Trophoblast cell (in vitro differentiated cells and primary cell): Measurements from ENCODE around the gene NPSR1.

Experiments
- DNase-seq, 2 donors: peaks; one replicate each; pipeline ENCODE4 v3.0.0-alpha.2; 2016
- H2AFZ ChIP-seq: 2 replicates; pipeline ENCODE4 v1.6.1; 2013; ENCODE audit warnings: low read length, moderate library complexity, mild to moderate bottlenecking; ENCODE audit not compliant: insufficient read depth, poor library complexity
- H2AK5ac ChIP-seq: 2 replicates; pipeline ENCODE4 v1.6.1; 2013; ENCODE audit warnings: mild to moderate bottlenecking, low read length
- H2BK120ac ChIP-seq: 2 replicates; pipeline ENCODE4 v1.6.1; 2013; ENCODE audit warnings: low read length, mild to moderate bottlenecking, moderate library complexity; ENCODE audit not compliant: insufficient read depth, poor library complexity
- H2BK12ac ChIP-seq: 2 replicates; pipeline ENCODE4 v1.6.1; 2013; ENCODE audit warnings: mild to moderate bottlenecking, low read length, moderate library complexity
- H2BK5ac ChIP-seq: 2 replicates; pipeline ENCODE4 v1.6.1; 2013; ENCODE audit warnings: low read length, low read depth, moderate library complexity, mild to moderate bottlenecking; ENCODE audit not compliant: poor library complexity
- H3K14ac ChIP-seq: 2 replicates; pipeline ENCODE4 v1.6.1; 2013; ENCODE audit warnings: mild to moderate bottlenecking, low read length
- H3K18ac ChIP-seq: 2 replicates; pipeline ENCODE4 v1.6.1; 2013; ENCODE audit warnings: mild to moderate bottlenecking, low read length
- H3K23ac ChIP-seq: 2 replicates; pipeline ENCODE4 v1.6.1; 2013; ENCODE audit warnings: low read length
- H3K27ac ChIP-seq: 2 replicates; pipeline ENCODE4 v1.5.1; 2013; ENCODE audit warnings: low read depth, mild to moderate bottlenecking, inconsistent platforms, low read length, moderate library complexity
- H3K27me3 ChIP-seq: 2 replicates; pipeline ENCODE4 v1.6.1; 2013; ENCODE audit warnings: inconsistent platforms, mild to moderate bottlenecking, low read length, moderate library complexity; ENCODE audit not compliant: insufficient read depth
- H3K36me3 ChIP-seq, 2 experiments: 1 replicate in 1 of 2; 2 replicates in 1 of 2; pipeline ENCODE4 v1.6.1; 2013; ENCODE audit warnings: low read length in 2 of 2, mild to moderate bottlenecking in 2 of 2, moderate library complexity in 1 of 2; ENCODE audit not compliant: insufficient read depth in 2 of 2, control insufficient read depth in 1 of 2
- H3K4ac ChIP-seq: 2 replicates; pipeline ENCODE4 v1.6.1; 2013; ENCODE audit warnings: low read depth, mild to moderate bottlenecking, low read length, moderate library complexity
- H3K4me1 ChIP-seq, 2 experiments: 1 replicate in 1 of 2; 2 replicates in 1 of 2; pipeline ENCODE4 v1.6.1; 2013; ENCODE audit warnings: low read length in 2 of 2, mild to moderate bottlenecking in 2 of 2, moderate library complexity in 1 of 2; ENCODE audit not compliant: insufficient read depth in 2 of 2, control insufficient read depth in 1 of 2
- H3K4me2 ChIP-seq: 2 replicates; pipeline ENCODE4 v1.6.1; 2013; ENCODE audit warnings: inconsistent platforms, mild to moderate bottlenecking, low read length, moderate library complexity
- H3K4me3 ChIP-seq: 2 replicates; pipeline ENCODE4 v1.5.1; 2013; ENCODE audit warnings: mild to moderate bottlenecking, low read depth, low read length, inconsistent platforms
- H3K79me1 ChIP-seq: one replicate; pipeline ENCODE4 v1.6.1; 2013; ENCODE audit warnings: low read length
- H3K79me2 ChIP-seq: 2 replicates; pipeline ENCODE4 v1.6.1; 2013; ENCODE audit warnings: low read length, mild to moderate bottlenecking; ENCODE audit not compliant: control insufficient read depth, insufficient read depth, poor library complexity
- H3K9ac ChIP-seq: 2 replicates; pipeline ENCODE4 v1.6.1; 2013; ENCODE audit warnings: mild to moderate bottlenecking, low read length
- H3K9me3 ChIP-seq: 2 replicates; pipeline ENCODE4 v1.6.1; 2013; ENCODE audit warnings: low read depth, mild to moderate bottlenecking, control low read depth, inconsistent platforms, low read length; ENCODE audit not compliant: insufficient read depth
- H4K12ac ChIP-seq: 2 replicates; pipeline ENCODE4 v1.6.1; 2013; ENCODE audit warnings: low read depth, mild to moderate bottlenecking, low read length, moderate library complexity
- H4K8ac ChIP-seq: 2 replicates; pipeline ENCODE4 v1.6.1; 2013; ENCODE audit warnings: low read depth, mild to moderate bottlenecking, low read length, moderate library complexity
- H4K91ac ChIP-seq: one replicate; pipeline ENCODE4 v1.6.1; 2013; ENCODE audit warnings: low read depth, mild to moderate bottlenecking, low read length, moderate library complexity
- WGBS: extraction: QIAGEN DNeasy Blood & Tissue Kit; methylation state at CpG from one replicate; pipeline ENCODE4 v1.1.7; 2013; ENCODE audit warnings: missing lambda C conversion rate; ENCODE audit not compliant: insufficient read length, insufficient coverage; ENCODE audit errors: extremely low coverage; 5-methylcytosine and 5-hydroxymethylcytosine counted together

The NPSR1 gene

DNA sequence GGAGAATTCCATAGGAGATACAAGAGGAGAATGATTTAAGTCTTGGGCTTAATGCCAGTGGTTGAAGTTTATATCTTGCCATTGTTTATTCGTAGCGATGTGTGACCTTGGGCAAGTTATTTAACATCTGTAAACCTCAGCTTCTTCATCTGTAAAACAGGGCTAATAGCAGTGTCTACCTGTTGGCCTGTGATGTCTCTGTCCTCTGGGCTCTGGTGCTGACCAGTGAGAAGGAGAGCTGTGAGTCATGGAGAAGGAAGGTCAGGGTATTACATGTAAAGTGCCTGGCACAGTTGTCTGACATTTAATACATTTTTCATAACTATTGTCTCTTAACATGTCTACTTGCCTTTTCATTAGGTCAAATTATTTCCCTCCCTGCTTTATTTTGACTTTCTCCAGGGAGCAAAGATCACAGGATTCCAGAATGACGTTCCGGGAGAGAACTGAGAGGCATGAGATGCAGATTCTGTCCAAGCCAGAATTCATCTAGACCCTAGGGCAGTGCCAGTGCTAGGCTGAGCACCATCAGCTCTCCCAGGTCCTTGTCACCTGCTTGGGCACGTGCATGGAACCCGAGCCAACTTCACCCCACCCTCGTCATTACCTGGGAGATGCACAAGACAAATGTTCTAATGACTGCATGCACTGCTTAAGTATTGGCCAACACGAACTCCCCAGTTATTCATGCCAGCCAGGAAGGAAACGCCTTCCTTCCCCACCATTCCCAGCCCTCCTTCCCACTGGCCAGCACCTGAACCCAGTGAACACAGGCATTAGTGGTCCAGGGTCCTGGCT is 191.3 kb downstream of the NPSR1 start:
- no peak overlapping the region for H3K14ac ChIP-seq
- H3K4me3 ChIP-seq: no peak overlapping the region
- H4K91ac ChIP-seq: no peak overlapping the region
- H3K79me1 ChIP-seq: no peaks in the 10 kb centered on the region
- no peak overlapping the region for H2AK5ac ChIP-seq
- H3K9ac ChIP-seq: no peak overlapping the region
- no peak overlapping the region for H3K4ac ChIP-seq
- no peak overlapping the region for H4K8ac ChIP-seq
- H3K79me2 ChIP-seq: no peaks in the 10 kb centered on the region
- H3K27ac ChIP-seq: no peak overlapping the region
- no peaks in the 10 kb centered on the region for H3K27me3 ChIP-seq
- H3K4me1 ChIP-seq: peaks cover 0 to 13% of the 10 kb centered on the region in 2 experiments
- DNase-seq: peak; percentile 28 to 57
- no peak overlapping the region for H2AFZ ChIP-seq
- no peak overlapping the region for H2BK5ac ChIP-seq
- no peak overlapping the region for H3K23ac ChIP-seq
- H2BK120ac ChIP-seq: no peak overlapping the region
- H3K18ac ChIP-seq: no peak overlapping the region
- H4K12ac ChIP-seq: no peak overlapping the region
- no CpG with 5 or more reads among the region's 9 CpGs for WGBS
- H3K4me2 ChIP-seq: no peak overlapping the region
- no peaks in the 10 kb centered on the region for H3K9me3 ChIP-seq
- no peaks in the 10 kb centered on the region for H3K36me3 ChIP-seq
- H2BK12ac ChIP-seq: no peak overlapping the region

DNA sequence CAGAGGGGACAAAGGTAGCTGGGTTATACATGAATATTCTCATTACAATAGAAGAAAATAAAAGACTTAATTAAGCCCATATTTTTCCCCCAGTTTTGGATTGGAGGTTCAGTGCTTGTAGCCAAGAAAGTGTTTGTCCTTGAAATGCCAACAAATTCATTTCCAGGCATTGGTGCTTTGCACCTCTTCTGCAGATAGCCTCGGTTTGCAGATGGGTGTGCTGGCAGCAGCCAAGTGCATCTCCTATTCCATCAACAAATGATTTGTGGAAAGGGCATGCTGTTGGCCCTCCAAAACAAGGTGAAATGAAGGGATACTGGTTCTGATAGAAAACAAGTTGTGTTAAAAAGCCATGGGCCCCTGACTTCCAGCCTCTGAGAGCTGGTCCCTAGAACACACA is 192.0 kb downstream of the NPSR1 start:
- H4K12ac ChIP-seq: no peak overlapping the region
- H3K14ac ChIP-seq: no peak overlapping the region
- no peaks in the 10 kb centered on the region for H3K36me3 ChIP-seq
- H2AFZ ChIP-seq: no peak overlapping the region
- no peak overlapping the region for H3K4me3 ChIP-seq
- no peak overlapping the region for H3K27ac ChIP-seq
- H3K27me3 ChIP-seq: no peaks in the 10 kb centered on the region
- no peak overlapping the region for H2BK120ac ChIP-seq
- no CpG with 5 or more reads among the region's 1 CpG for WGBS
- H3K4me1 ChIP-seq: peaks cover 0 to 10% of the 10 kb centered on the region in 2 experiments
- no peak overlapping the region for H4K8ac ChIP-seq
- no peak overlapping the region for H3K9ac ChIP-seq
- no peaks in the 10 kb centered on the region for H3K9me3 ChIP-seq
- no peak overlapping the region for H2BK5ac ChIP-seq
- no peaks in the 10 kb centered on the region for H3K79me1 ChIP-seq
- H4K91ac ChIP-seq: no peak overlapping the region
- H3K4me2 ChIP-seq: no peak overlapping the region
- no peak overlapping the region for H2AK5ac ChIP-seq
- no peak overlapping the region for H3K18ac ChIP-seq
- no peak overlapping the region for H3K4ac ChIP-seq
- H2BK12ac ChIP-seq: no peak overlapping the region
- no peak for DNase-seq
- no peaks in the 10 kb centered on the region for H3K79me2 ChIP-seq
- H3K23ac ChIP-seq: no peak overlapping the region

- no peaks in the 10 kb centered on the region for H3K9me3 ChIP-seq
- H3K9ac ChIP-seq: no peak overlapping the region
- no peak overlapping the region for H2BK12ac ChIP-seq
- no peak overlapping the region for H3K4me3 ChIP-seq
- no peak overlapping the region for H3K23ac ChIP-seq
- no peak overlapping the region for H2BK5ac ChIP-seq
- no peak overlapping the region for H3K4me2 ChIP-seq
- H3K79me2 ChIP-seq: no peaks in the 10 kb centered on the region
- no peak overlapping the region for H3K27ac ChIP-seq
- no peak overlapping the region for H2AK5ac ChIP-seq
- peak in 1 of 2 donors; percentile 17 for DNase-seq
- H3K36me3 ChIP-seq: no peaks in the 10 kb centered on the region
- H3K4me1 ChIP-seq: peaks cover 0 to 9% of the 10 kb centered on the region in 2 experiments
- H3K18ac ChIP-seq: no peak overlapping the region
- no peaks in the 10 kb centered on the region for H3K27me3 ChIP-seq
- H2BK120ac ChIP-seq: no peak overlapping the region
- WGBS: no CpG with 5 or more reads among the region's 8 CpGs
- no peaks in the 10 kb centered on the region for H3K79me1 ChIP-seq
- H3K14ac ChIP-seq: no peak overlapping the region
- no peak overlapping the region for H2AFZ ChIP-seq
- no peak overlapping the region for H4K8ac ChIP-seq
- no peak overlapping the region for H4K12ac ChIP-seq
- H4K91ac ChIP-seq: no peak overlapping the region
- no peak overlapping the region for H3K4ac ChIP-seq
These were observed 192.7 kb downstream of the NPSR1 start for GRCh38 chr7:34850681-34851080.

DNA sequence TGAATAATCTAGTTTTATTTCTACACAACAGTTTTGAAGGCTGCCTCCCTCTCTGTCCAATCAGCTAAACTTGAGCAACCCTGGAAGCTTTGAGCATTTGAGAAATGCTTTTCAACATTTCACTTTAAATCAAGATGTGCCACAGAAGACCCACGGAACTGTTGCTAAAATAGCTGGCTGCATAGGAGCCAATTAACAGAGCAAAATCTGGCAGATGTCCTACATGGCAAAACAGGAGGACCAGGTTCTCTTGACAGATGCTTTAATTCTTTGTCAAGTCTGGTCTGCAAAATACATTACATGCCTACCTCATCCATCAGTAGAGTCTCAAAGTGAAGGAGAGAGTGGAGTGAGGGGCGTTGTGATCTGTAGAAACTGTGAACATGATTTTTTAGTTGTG is 193.4 kb downstream of the NPSR1 start:
- no peak overlapping the region for H3K14ac ChIP-seq
- DNase-seq: no peak

More for the DNA sequence above, 193.4 kb downstream of the NPSR1 start:
- Histone ChIP-seq H2BK5ac (no peak overlapping the region), H3K4ac (no peak overlapping the region), H3K27me3 (no peaks in the 10 kb centered on the region), H3K23ac (no peak overlapping the region), H3K4me3 (no peak overlapping the region), H4K12ac (no peak overlapping the region), H2BK120ac (no peak overlapping the region), H3K4me2 (no peak overlapping the region), H3K27ac (no peak overlapping the region), H2AFZ (no peak overlapping the region), H2BK12ac (no peak overlapping the region), H3K9me3 (no peaks in the 10 kb centered on the region), H3K36me3 (no peaks in the 10 kb centered on the region), H2AK5ac (no peak overlapping the region), H3K79me1 (no peaks in the 10 kb centered on the region), H4K91ac (no peak overlapping the region), H3K4me1 (peaks cover 0 to 4% of the 10 kb centered on the region in 2 experiments), H4K8ac (no peak overlapping the region), H3K9ac (no peak overlapping the region), H3K79me2 (no peaks in the 10 kb centered on the region), H3K18ac (no peak overlapping the region)
- WGBS: no CpG with 5 or more reads among the region's 2 CpGs
